Pulmonary artery endothelial cell (primary cell): ENCODE results near the gene LINC00237. TPM values are rescaled to one million over a fixed set of nuclear protein-coding genes. Genes with fewer than 3 reads are reported as not detected.

Source experiments
- DNase-seq: peaks from one replicate; pipeline ENCODE4 v3.0.0-alpha.2; 2011; ENCODE audit warnings: low read depth, low spot score
- total RNA-seq: library from RNA; depleted of rRNA; stranded (reverse); fragments of >200 nt; gene quantifications from 2 replicates; pipeline ENCODE4 v1.2.3, GENCODE V29; 2014

The LINC00237 gene
- total RNA-seq, 1 donor from 2014 or later, result not detected

GRCh38 chr20:21049305-21049828 is 56.8 kb downstream of the LINC00237 start:
- no peak for DNase-seq

DNA sequence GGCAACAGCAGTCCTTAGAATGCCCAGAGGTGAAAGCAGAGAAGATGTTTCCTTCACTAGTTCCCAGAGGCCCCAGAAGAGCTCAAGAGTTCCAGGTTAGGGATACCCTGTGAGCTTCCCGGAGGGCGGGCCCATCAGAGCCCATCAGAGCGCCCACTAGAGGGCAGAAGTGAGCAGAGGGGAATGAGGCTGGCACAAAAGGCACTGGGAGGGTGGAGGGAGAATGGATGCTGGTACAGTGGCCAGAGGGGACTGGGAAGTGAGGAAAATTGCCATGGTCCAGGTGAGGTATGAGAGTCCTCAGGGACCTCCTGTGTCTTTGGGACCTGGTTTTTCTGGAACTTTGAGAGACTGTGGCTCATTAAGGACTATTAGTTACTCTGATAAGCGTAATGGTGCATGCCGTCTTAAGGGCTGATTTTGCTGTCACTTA is 57.3 kb downstream of the LINC00237 start:
- DNase-seq, result no peak

DNA sequence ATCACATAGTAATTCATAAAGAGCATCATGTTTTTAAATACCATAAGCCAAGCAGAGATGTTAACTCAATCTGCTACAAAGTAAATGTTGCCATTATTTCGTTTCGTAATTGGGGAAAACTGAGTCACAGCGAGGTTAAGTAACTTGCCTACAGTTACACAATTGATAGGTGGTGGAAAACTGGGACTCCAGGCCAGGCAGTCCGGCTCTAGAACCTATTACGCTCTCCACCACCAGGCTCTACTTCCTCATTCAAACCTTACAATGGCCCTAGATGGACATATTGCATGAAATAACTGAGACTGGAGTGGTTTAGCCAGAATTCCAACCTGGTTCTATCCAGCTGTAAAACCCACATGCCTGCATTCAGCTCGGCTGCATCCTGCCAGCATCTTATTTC is 58.2 kb downstream of the LINC00237 start:
- DNase-seq, result no peak

- DNase-seq, result no peak
Measured at GRCh38 chr20:21046413-21047070, 59.6 kb downstream of the LINC00237 start.

Other genes with a start within 250 kb of the LINC00237 start
- 3.4 and 4.4 TPM in 2 replicates for gene KIZ, start 19.7 kb upstream of the LINC00237 start, total RNA-seq
- 95.4 and 100 TPM in 2 replicates for gene XRN2, start 197.0 kb upstream of the LINC00237 start, total RNA-seq